GM12878 (cell line): Measurements from ENCODE around the gene CLDN10. TPM values are rescaled to one million over a fixed set of nuclear protein-coding genes. Genes with fewer than 3 reads are reported as not detected.

Experiments
- ATAC-seq: fragments of 200-7000 bp; cut with Tn5 transposase; 3 replicates; pipeline ENCODE4 v1.9.1; 2020; ENCODE audit warnings: mild to moderate bottlenecking, moderate library complexity
- BruUV-seq: library from RNA; stranded (reverse); fragments of 400-500 nt; replicated peaks from 2 replicates; lab custom pipeline; 2021; lab: Mats Ljungman, UMichigan
- CTCF ChIA-PET: fragments of 300-600 bp; sonication (Branson Sonifier 250); formaldehyde crosslinking; extraction: SDS; loops from one replicate; lab custom pipeline; 2021; ENCODE audit warnings: inconsistent platforms; lab: Yijun Ruan, JAX
- POLR2A ChIA-PET: fragments of 350-600 bp; formaldehyde crosslinking; extraction: SDS; loops from one replicate; lab custom pipeline; 2021; ENCODE audit warnings: inconsistent platforms; lab: Charles Lee
- RAD21 ChIA-PET: fragments of 300-600 bp; sonication (Branson Sonifier 250); formaldehyde crosslinking; loops from one replicate; lab custom pipeline; 2023; ENCODE audit warnings: antibody characterized with exemption; ENCODE audit not compliant: unreplicated experiment; lab: Charles Lee
- SMC1A ChIA-PET: fragments of 300-600 bp; sonication (Branson Sonifier 250); formaldehyde crosslinking; loops from one replicate; lab custom pipeline; 2023; ENCODE audit not compliant: unreplicated experiment, uncharacterized antibody; lab: Charles Lee
- DNase-seq: peaks from one replicate; pipeline ENCODE4 v3.0.0-alpha.2; 2011; ENCODE audit warnings: low read depth, low spot score
- FAIRE-seq: peaks from 3 replicates; lab custom pipeline; 2011; peaks lifted over from hg19 to GRCh38; lab: Jason Lieb, UNC
- H2AFZ ChIP-seq: 2 replicates; pipeline ENCODE4 v1.6.0; 2011; ENCODE audit warnings: low read depth, low read length, control low read depth; ENCODE audit not compliant: control insufficient read depth
- H3K27ac ChIP-seq: 2 replicates; pipeline ENCODE4 v1.5.1; 2011; ENCODE audit warnings: control low read depth; ENCODE audit not compliant: control insufficient read depth, insufficient read depth
- H3K27me3 ChIP-seq, 2 experiments: replicated peaks in 1 of 2; 2 replicates each; pipeline versions ENCODE4 v1.6.0 to v1.6.1; 2011; ENCODE audit warnings: low read length in 1 of 2; ENCODE audit not compliant: control insufficient read depth in 2 of 2, insufficient read depth in 2 of 2
- H3K36me3 ChIP-seq, 2 experiments: 2 replicates each; pipeline ENCODE4 v1.5.1; 2011; ENCODE audit warnings: low read length in 1 of 2; ENCODE audit not compliant: control insufficient read depth in 2 of 2, insufficient read depth in 2 of 2
- H3K4me1 ChIP-seq: 2 replicates; pipeline ENCODE4 v1.6.1; 2011; ENCODE audit warnings: mild to moderate bottlenecking, low read length, moderate library complexity, mixed read lengths; ENCODE audit not compliant: control insufficient read depth, insufficient read depth
- H3K4me2 ChIP-seq: 2 replicates; pipeline ENCODE4 v1.6.0; 2011; ENCODE audit warnings: control low read depth; ENCODE audit not compliant: control insufficient read depth, insufficient read depth
- H3K4me3 ChIP-seq: fragments of 200-600 bp; sonication (generic); 2 replicates; pipeline ENCODE4 v1.5.1; 2016
- H3K79me2 ChIP-seq: 2 replicates; pipeline ENCODE4 v1.6.0; 2011; ENCODE audit warnings: low read length; ENCODE audit not compliant: control insufficient read depth, insufficient read depth
- H3K9ac ChIP-seq: 2 replicates; pipeline ENCODE4 v1.8.0; 2011; ENCODE audit warnings: low read length, control low read depth, mixed read lengths; ENCODE audit not compliant: control insufficient read depth, insufficient read depth
- H3K9me3 ChIP-seq: replicated peaks from 3 replicates; pipeline ENCODE4 v1.5.1; 2011; ENCODE audit warnings: mild to moderate bottlenecking, low read length; ENCODE audit not compliant: control insufficient read depth, insufficient read depth
- H4K20me1 ChIP-seq: 2 replicates; pipeline ENCODE4 v1.6.0; 2011; ENCODE audit not compliant: control insufficient read depth, insufficient read depth
- CBX3 ChIP-seq: fragments of 200-600 bp; sonication (generic); IDR thresholded peaks from 2 replicates; pipeline ENCODE4 v1.6.1; 2016; ENCODE audit warnings: low read depth, borderline replicate concordance
- GATAD2B ChIP-seq: fragments of 450-650 bp; conservative IDR thresholded peaks from 2 replicates; pipeline ENCODE4 v1.6.1; 2017; ENCODE audit warnings: low read depth, mild to moderate bottlenecking, moderate library complexity
- MXI1 ChIP-seq: fragments of 150-350 bp; IDR thresholded peaks from 2 replicates; pipeline ENCODE4 v1.6.1; 2011; ENCODE audit warnings: low read depth, mild to moderate bottlenecking, inconsistent platforms, low read length, improper control_type of control experiment
- NFXL1 ChIP-seq: fragments of 450-650 bp; IDR thresholded peaks from 2 replicates; pipeline ENCODE4 v1.6.1; 2017; ENCODE audit warnings: antibody characterized with exemption, mild to moderate bottlenecking, borderline replicate concordance
- RCOR1 ChIP-seq: conservative IDR thresholded peaks from 2 replicates; pipeline ENCODE4 v1.6.1; 2012; ENCODE audit warnings: low read depth, low read length, improper control_type of control experiment
- ZNF207 ChIP-seq: fragments of 450-650 bp; IDR thresholded peaks from 2 replicates; pipeline ENCODE4 v1.6.1; 2014; ENCODE audit warnings: antibody characterized with exemption, mild to moderate bottlenecking, borderline replicate concordance
- ZZZ3 ChIP-seq: IDR thresholded peaks from 2 replicates; pipeline ENCODE4 v1.6.1; 2011; ENCODE audit warnings: low read depth; ENCODE audit not compliant: control insufficient read depth, insufficient read length
- WGBS: methylation state at CpG from one replicate; pipeline ENCODE4 v1.1.6; 2016; ENCODE audit warnings: low lambda C conversion rate; ENCODE audit not compliant: insufficient replicate concordance, insufficient coverage; ENCODE audit errors: missing lambda C conversion rate; 5-methylcytosine and 5-hydroxymethylcytosine counted together
- in situ Hi-C: fragments of 300-500 bp; cut with MboI; formaldehyde crosslinking; loops from 9 replicates; pipeline ENCODE4 v1.14.3; 2018; ENCODE audit warnings: mixed read lengths
- intact Hi-C: fragments of 100-400 bp; cut with micrococcal nuclease; formaldehyde crosslinking; loops from one replicate; pipeline ENCODE4 v1.14.2; 2022; ENCODE audit not compliant: unreplicated experiment
- polyA plus RNA-seq, 11 experiments: library from polyadenylated mRNA; depleted of rRNA in 4 of 11; unstranded in 6 of 11; stranded (reverse) in 5 of 11; fragments of >200 nt; fragmentation: Nextera tagmentation in 4 of 11; fragmentation: Illumina TruSeq in 1 of 11; extraction: Ambion mirVana in 4 of 11; extraction: Trizol in 1 of 11; gene quantifications; 1 replicate in 1 of 11; 2 replicates in 10 of 11; pipeline versions ENCODE4 v1.2.1 to v1.2.3, GENCODE V29; 2011 to 2016; ENCODE audit warnings: inconsistent platforms in 2 of 11, missing spikeins in 2 of 11, low read depth in 1 of 11
- total RNA-seq, 4 experiments: library from RNA; depleted of rRNA in 3 of 4; stranded (reverse); fragments of >200 nt in 3 of 4; fragmentation: Illumina TruSeq in 1 of 4; extraction: Trizol in 1 of 4; gene quantifications; 2 replicates each; pipeline versions ENCODE4 v1.2.1 to v1.2.3, GENCODE V29; 2013 to 2021
- TF ChIP-seq, protein P1 (sequence below): fragments of 450-650 bp; IDR thresholded peaks from 2 replicates; pipeline ENCODE4 v1.6.1; 2017; ENCODE audit warnings: borderline replicate concordance
- TF ChIP-seq, protein P2 (sequence below): IDR thresholded peaks from 2 replicates; pipeline ENCODE4 v1.6.1; 2012; ENCODE audit warnings: low read length, inconsistent platforms
- TF ChIP-seq, protein P3 (sequence below): fragments of 450-650 bp; conservative IDR thresholded peaks from 2 replicates; pipeline ENCODE4 v1.6.1; 2017; ENCODE audit warnings: mild to moderate bottlenecking, moderate library complexity
- TF ChIP-seq, protein P4 (sequence below): IDR thresholded peaks from 2 replicates; pipeline ENCODE4 v1.6.1; 2012; ENCODE audit warnings: low read depth, low read length, improper control_type of control experiment
- TF ChIP-seq, protein P5 (sequence below): fragments of 450-650 bp; IDR thresholded peaks from 2 replicates; pipeline ENCODE4 v1.6.1; 2017; ENCODE audit warnings: antibody characterized with exemption, mild to moderate bottlenecking, moderate library complexity
- TF ChIP-seq, protein P6 (sequence below): IDR thresholded peaks from 2 replicates; pipeline ENCODE4 v1.6.1; 2011; ENCODE audit warnings: low read depth, mild to moderate bottlenecking, low read length, moderate library complexity, borderline replicate concordance; ENCODE audit errors: extremely low read depth

The CLDN10 gene
- total and polyA plus RNA-seq, 10 of the 15 experiments (the other 5 are each of a cell fraction or from before 2014, with no cell fraction given): not detected

DNA sequence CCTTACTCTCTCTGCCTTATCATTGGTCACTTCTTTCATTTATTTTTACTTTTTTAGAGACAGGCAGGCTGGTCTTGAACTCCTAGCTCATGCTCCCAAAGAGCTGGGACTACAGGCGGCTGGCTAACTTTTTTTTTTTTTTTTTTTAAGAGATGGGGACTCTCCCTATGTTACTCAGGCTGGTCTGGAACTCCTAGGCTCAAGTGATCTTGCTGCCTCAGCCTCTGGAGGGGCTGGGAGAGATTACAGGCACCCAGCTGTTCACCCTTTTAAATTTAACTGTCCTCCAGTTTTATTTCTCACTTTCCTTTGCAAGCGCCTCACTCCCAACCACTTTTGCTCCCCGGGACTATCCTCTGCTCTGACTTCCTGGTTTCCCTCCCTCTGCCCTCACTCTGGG, 5.6 kb upstream of the CLDN10 start:
- no peak overlapping the region for H3K27ac ChIP-seq
- no peak overlapping the region for H2AFZ ChIP-seq
- H3K4me1 ChIP-seq: no peaks in the 10 kb centered on the region
- no peaks in the 10 kb centered on the region for H4K20me1 ChIP-seq
- no peak overlapping the region for H3K4me3 ChIP-seq
- H3K79me2 ChIP-seq: no peaks in the 10 kb centered on the region
- ChIA-PET CTCF (interaction anchor here (1.1 kb wide), 1 partner anchor 18 kb away, joined by 3 read pairs; no protein-coding TSS in a partner anchor), RAD21 (no interaction called here), POLR2A (interaction anchor here (0.6 kb wide), 1 partner anchor 20 kb away, joined by 3 read pairs; no protein-coding TSS in a partner anchor), SMC1A (interaction anchor here (0.6 kb wide), 1 partner anchor 308 kb away, joined by 3 read pairs; no protein-coding TSS in a partner anchor)
- BruUV-seq: no TSS peak
- in situ Hi-C loops: no loop called here
- no peak overlapping the region for H3K4me2 ChIP-seq
- H3K9me3 ChIP-seq: no peaks in the 10 kb centered on the region; the same call in 2 of the 3 replicates
- WGBS: 33% methylated on average over 2 of the region's 3 CpGs
- H3K9ac ChIP-seq: no peak overlapping the region
- DNase-seq: no peak
- peaks cover under 1 to 3% of the 10 kb centered on the region in 2 experiments; a peak in 3 of 4 replicates for H3K27me3 ChIP-seq
- FAIRE-seq: no peak
- H3K36me3 ChIP-seq: no peaks in the 10 kb centered on the region
- intact Hi-C loops: no loop called here
- ATAC-seq: no peak
- TF ChIP-seq MXI1: no peak
- no peak for TF ChIP-seq GATAD2B
- TF ChIP-seq, protein P1, sequence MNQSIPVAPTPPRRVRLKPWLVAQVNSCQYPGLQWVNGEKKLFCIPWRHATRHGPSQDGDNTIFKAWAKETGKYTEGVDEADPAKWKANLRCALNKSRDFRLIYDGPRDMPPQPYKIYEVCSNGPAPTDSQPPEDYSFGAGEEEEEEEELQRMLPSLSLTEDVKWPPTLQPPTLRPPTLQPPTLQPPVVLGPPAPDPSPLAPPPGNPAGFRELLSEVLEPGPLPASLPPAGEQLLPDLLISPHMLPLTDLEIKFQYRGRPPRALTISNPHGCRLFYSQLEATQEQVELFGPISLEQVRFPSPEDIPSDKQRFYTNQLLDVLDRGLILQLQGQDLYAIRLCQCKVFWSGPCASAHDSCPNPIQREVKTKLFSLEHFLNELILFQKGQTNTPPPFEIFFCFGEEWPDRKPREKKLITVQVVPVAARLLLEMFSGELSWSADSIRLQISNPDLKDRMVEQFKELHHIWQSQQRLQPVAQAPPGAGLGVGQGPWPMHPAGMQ: no peak
- TF ChIP-seq CBX3: no peak
- TF ChIP-seq ZNF207: no peak
- TF ChIP-seq, protein P2, sequence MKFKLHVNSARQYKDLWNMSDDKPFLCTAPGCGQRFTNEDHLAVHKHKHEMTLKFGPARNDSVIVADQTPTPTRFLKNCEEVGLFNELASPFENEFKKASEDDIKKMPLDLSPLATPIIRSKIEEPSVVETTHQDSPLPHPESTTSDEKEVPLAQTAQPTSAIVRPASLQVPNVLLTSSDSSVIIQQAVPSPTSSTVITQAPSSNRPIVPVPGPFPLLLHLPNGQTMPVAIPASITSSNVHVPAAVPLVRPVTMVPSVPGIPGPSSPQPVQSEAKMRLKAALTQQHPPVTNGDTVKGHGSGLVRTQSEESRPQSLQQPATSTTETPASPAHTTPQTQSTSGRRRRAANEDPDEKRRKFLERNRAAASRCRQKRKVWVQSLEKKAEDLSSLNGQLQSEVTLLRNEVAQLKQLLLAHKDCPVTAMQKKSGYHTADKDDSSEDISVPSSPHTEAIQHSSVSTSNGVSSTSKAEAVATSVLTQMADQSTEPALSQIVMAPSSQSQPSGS: no peak
- TF ChIP-seq, protein P3, sequence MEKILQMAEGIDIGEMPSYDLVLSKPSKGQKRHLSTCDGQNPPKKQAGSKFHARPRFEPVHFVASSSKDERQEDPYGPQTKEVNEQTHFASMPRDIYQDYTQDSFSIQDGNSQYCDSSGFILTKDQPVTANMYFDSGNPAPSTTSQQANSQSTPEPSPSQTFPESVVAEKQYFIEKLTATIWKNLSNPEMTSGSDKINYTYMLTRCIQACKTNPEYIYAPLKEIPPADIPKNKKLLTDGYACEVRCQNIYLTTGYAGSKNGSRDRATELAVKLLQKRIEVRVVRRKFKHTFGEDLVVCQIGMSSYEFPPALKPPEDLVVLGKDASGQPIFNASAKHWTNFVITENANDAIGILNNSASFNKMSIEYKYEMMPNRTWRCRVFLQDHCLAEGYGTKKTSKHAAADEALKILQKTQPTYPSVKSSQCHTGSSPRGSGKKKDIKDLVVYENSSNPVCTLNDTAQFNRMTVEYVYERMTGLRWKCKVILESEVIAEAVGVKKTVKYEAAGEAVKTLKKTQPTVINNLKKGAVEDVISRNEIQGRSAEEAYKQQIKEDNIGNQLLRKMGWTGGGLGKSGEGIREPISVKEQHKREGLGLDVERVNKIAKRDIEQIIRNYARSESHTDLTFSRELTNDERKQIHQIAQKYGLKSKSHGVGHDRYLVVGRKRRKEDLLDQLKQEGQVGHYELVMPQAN: no peak
- TF ChIP-seq, protein P4, sequence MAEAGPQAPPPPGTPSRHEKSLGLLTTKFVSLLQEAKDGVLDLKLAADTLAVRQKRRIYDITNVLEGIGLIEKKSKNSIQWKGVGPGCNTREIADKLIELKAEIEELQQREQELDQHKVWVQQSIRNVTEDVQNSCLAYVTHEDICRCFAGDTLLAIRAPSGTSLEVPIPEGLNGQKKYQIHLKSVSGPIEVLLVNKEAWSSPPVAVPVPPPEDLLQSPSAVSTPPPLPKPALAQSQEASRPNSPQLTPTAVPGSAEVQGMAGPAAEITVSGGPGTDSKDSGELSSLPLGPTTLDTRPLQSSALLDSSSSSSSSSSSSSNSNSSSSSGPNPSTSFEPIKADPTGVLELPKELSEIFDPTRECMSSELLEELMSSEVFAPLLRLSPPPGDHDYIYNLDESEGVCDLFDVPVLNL: no peak
- TF ChIP-seq, protein P5, sequence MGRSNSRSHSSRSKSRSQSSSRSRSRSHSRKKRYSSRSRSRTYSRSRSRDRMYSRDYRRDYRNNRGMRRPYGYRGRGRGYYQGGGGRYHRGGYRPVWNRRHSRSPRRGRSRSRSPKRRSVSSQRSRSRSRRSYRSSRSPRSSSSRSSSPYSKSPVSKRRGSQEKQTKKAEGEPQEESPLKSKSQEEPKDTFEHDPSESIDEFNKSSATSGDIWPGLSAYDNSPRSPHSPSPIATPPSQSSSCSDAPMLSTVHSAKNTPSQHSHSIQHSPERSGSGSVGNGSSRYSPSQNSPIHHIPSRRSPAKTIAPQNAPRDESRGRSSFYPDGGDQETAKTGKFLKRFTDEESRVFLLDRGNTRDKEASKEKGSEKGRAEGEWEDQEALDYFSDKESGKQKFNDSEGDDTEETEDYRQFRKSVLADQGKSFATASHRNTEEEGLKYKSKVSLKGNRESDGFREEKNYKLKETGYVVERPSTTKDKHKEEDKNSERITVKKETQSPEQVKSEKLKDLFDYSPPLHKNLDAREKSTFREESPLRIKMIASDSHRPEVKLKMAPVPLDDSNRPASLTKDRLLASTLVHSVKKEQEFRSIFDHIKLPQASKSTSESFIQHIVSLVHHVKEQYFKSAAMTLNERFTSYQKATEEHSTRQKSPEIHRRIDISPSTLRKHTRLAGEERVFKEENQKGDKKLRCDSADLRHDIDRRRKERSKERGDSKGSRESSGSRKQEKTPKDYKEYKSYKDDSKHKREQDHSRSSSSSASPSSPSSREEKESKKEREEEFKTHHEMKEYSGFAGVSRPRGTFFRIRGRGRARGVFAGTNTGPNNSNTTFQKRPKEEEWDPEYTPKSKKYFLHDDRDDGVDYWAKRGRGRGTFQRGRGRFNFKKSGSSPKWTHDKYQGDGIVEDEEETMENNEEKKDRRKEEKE: no peak
- TF ChIP-seq, protein P6, sequence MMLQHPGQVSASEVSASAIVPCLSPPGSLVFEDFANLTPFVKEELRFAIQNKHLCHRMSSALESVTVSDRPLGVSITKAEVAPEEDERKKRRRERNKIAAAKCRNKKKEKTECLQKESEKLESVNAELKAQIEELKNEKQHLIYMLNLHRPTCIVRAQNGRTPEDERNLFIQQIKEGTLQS: no peak
- TF ChIP-seq RCOR1: no peak
- TF ChIP-seq NFXL1: no peak
- no peak for TF ChIP-seq ZZZ3
